A673 (cell line): Measurements from ENCODE around the gene HAUS3.

ENCODE experiments used
- CTCF ChIP-seq: fragments of 300-800, 200-600 bp; sonication (generic); conservative IDR thresholded peaks from 2 replicates; pipeline ENCODE4 v1.5.1; 2017; ENCODE audit warnings: low read depth, mild to moderate bottlenecking, antibody characterized with exemption, low read length, moderate library complexity, mixed read lengths
- EZH2 ChIP-seq: fragments of 200-600 bp; sonication (generic); IDR thresholded peaks from 2 replicates; pipeline ENCODE4 v1.6.1; 2017; ENCODE audit warnings: borderline replicate concordance, low read depth, mild to moderate bottlenecking, mixed read lengths, antibody characterized with exemption, low read length; ENCODE audit not compliant: poor library complexity, severe bottlenecking

GRCh38 chr4:2270341-2271165 lies 28.6 kb upstream of the HAUS3 start:
- no peak for TF ChIP-seq CTCF
- TF ChIP-seq EZH2 = no peak
